Activated CD8-positive, alpha-beta memory T cell treated with anti-CD3 and anti-CD28 coated beads, Interleukin-2, amount 10 ng/mL, durations not matched to agents 7 days and 5 days (primary cell): ENCODE measurements around the gene ATP9A. TPM values are rescaled to one million over a fixed set of nuclear protein-coding genes. Genes with fewer than 3 reads are reported as not detected.
"Not testable (repeated sequence)": the region's sequence is repeated elsewhere in the genome, so short reads cannot be mapped to it uniquely, and the experiment has no call there.

Experiments
- ATAC-seq: fragments of 150-1000 bp; cut with Tn5 transposase; one replicate; pipeline ENCODE4 v1.10.0; 2021; ENCODE audit warnings: moderate library complexity
- CTCF ChIA-PET: fragments of 350-600 bp; sonication (Branson Sonifier 250); formaldehyde crosslinking; loops from one replicate; lab custom pipeline; 2021; ENCODE audit warnings: antibody characterized with exemption; lab: Charles Lee
- DNase-seq: peaks from one replicate; pipeline ENCODE4 v3.0.0-alpha.2; 2020
- H3K27ac Mint-ChIP-seq: one replicate; pipeline ENCODE4 v1.8.0; 2021; ENCODE audit warnings: mild to moderate bottlenecking, mixed read lengths
- H3K27me3 Mint-ChIP-seq: one replicate; pipeline ENCODE4 v1.8.0; 2021; ENCODE audit warnings: mixed read lengths
- H3K36me3 Mint-ChIP-seq: one replicate; pipeline ENCODE4 v1.8.0; 2021; ENCODE audit warnings: mild to moderate bottlenecking, mixed read lengths
- H3K4me1 Mint-ChIP-seq: one replicate; pipeline ENCODE4 v1.8.0; 2021; ENCODE audit warnings: mixed read lengths
- H3K4me3 Mint-ChIP-seq: one replicate; pipeline ENCODE4 v1.8.0; 2021; ENCODE audit warnings: mild to moderate bottlenecking, moderate library complexity, mixed read lengths
- H3K9me3 Mint-ChIP-seq: one replicate; pipeline ENCODE4 v1.8.0; 2022; ENCODE audit warnings: low read depth, mixed read lengths
- total RNA-seq, 2 experiments: library from RNA; stranded (reverse); gene quantifications; one replicate each; pipeline ENCODE4 v1.2.3, GENCODE V29; 2021

The ATP9A gene
- total RNA-seq, 2 experiments from 2014 or later, result 0.38 to 2.4 TPM

DNA sequence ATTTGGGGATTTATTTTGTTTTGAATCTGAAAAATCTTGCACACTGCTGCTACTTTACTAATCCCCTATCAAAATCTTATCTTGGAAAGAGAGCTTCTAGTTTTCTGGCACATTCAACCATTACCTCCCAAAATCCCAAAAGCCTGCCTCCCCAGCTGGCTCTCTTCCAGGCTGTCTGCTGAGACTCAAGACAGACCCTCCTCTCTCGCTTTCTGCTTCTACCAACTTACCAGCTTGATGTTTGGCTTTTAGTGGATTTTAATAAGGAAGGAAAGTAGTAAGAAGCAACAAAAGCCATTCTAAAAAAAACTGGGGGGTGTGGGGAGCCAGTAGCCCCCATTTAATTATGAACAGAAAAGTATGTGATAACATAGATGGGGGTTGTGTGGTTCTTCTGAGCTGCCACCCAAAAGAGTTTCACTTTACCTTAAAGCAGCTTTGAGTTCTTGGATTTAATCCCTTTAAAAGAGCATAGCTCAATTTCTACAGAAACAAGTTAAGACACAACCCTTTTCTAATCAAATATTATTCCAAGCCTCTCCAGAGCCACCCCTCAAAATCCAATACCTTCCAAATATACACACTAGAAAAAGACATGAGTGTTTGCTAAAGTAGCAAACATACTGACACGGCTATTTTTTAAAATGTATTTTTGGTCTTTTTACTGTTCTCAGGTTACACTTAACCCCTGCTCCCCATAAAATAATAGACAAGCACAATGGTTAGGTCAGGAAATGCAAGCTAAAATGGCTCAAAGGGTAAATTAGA, 71.7 kb downstream of the ATP9A start:
- Mint-ChIP-seq H3K9me3 (no peaks in the 10 kb centered on the region), H3K4me3 (no peak overlapping the region), H3K27me3 (peaks cover 36% of the 10 kb centered on the region), H3K4me1 (peaks cover 8% of the 10 kb centered on the region), H3K27ac (no peak overlapping the region), H3K36me3 (no peaks in the 10 kb centered on the region)
- DNase-seq (no peak), ATAC-seq (no peak)
- CTCF ChIA-PET, result no interaction called here

GRCh38 chr20:51695574-51696303, 72.5 kb downstream of the ATP9A start:
- H3K4me3 Mint-ChIP-seq, result no peak overlapping the region
- CTCF ChIA-PET, result no interaction called here
- ATAC-seq (no peak), DNase-seq (no peak)
- H3K4me1 Mint-ChIP-seq, result peaks cover 8% of the 10 kb centered on the region
- no peaks in the 10 kb centered on the region for H3K9me3 Mint-ChIP-seq
- no peaks in the 10 kb centered on the region for H3K36me3 Mint-ChIP-seq
- H3K27me3 Mint-ChIP-seq, result peaks cover 38% of the 10 kb centered on the region
- H3K27ac Mint-ChIP-seq, result no peak overlapping the region

GRCh38 chr20:51692806-51693400, 75.3 kb downstream of the ATP9A start:
- Mint-ChIP-seq H3K4me1 (peaks cover 8% of the 10 kb centered on the region), H3K36me3 (no peaks in the 10 kb centered on the region), H3K9me3 (no peaks in the 10 kb centered on the region), H3K27me3 (peaks cover 37% of the 10 kb centered on the region), H3K27ac (no peak overlapping the region), H3K4me3 (no peak overlapping the region)
- ATAC-seq (no peak), DNase-seq (no peak)
- CTCF ChIA-PET, result no interaction called here

DNA sequence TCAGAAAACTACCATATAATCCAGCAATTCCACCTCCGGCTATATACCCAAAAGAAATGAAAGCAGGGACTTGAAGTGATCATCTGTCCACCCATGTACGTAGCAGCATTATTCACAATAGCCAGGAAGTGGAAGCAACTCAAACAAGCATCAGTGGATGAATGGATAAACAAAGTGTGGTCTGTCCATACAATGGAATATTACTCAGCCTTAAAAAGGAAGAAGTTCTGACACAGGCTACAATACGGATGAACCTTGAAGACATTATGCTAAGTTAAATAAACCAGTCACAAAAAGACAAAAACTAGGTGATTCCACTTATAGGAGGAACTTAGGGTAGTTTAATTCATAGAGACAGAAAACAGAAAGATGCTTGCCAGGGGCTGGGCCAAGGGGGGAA, 76.5 kb downstream of the ATP9A start:
- H3K4me3 Mint-ChIP-seq, result no peak overlapping the region
- CTCF ChIA-PET, result no interaction called here
- ATAC-seq, result no peak
- peaks cover 30% of the 10 kb centered on the region for H3K27me3 Mint-ChIP-seq
- H3K4me1 Mint-ChIP-seq, result peaks cover 8% of the 10 kb centered on the region
- no peak for DNase-seq
- H3K36me3 Mint-ChIP-seq, result no peaks in the 10 kb centered on the region
- no peaks in the 10 kb centered on the region for H3K9me3 Mint-ChIP-seq
- H3K27ac Mint-ChIP-seq, result no peak overlapping the region

GRCh38 chr20:51688600-51689244, 79.5 kb downstream of the ATP9A start:
- Mint-ChIP-seq H3K9me3 (no peaks in the 10 kb centered on the region), H3K27me3 (peaks cover 10% of the 10 kb centered on the region), H3K4me3 (no peak overlapping the region), H3K27ac (no peak overlapping the region), H3K4me1 (no peaks in the 10 kb centered on the region), H3K36me3 (no peaks in the 10 kb centered on the region)
- CTCF ChIA-PET, result no interaction called here
- ATAC-seq (no peak), DNase-seq (no peak)

DNA sequence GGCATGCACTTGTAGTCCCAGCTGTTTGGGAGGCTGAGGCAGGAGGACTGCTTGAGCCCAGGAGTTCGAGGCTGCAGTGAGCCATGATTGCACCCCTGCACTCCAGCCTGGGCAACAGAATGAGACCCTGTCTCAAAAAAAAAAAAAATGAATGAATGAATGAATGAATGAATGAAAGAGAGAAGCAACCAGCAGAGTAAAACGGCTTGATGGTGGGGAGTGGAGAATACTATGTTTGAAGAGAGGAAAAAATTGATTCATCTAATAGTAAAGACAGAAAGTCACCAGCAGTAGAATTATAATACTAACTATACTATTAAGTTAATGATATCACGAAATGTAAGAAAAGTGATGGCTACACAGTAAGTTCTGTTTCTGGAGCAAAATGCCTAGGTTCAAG, 80.6 kb downstream of the ATP9A start:
- CTCF ChIA-PET, result no interaction called here
- Mint-ChIP-seq H3K4me3 (no peak overlapping the region), H3K4me1 (no peaks in the 10 kb centered on the region), H3K27me3 (peaks cover 8% of the 10 kb centered on the region), H3K36me3 (no peaks in the 10 kb centered on the region), H3K27ac (no peak overlapping the region), H3K9me3 (no peaks in the 10 kb centered on the region)
- ATAC-seq, result no peak
- DNase-seq, result no peak

- Mint-ChIP-seq H3K27ac (no peak overlapping the region), H3K4me3 (no peak overlapping the region), H3K4me1 (no peaks in the 10 kb centered on the region), H3K36me3 (no peaks in the 10 kb centered on the region), H3K9me3 (no peaks in the 10 kb centered on the region), H3K27me3 (peaks cover 8% of the 10 kb centered on the region)
- CTCF ChIA-PET, result no interaction called here
- DNase-seq (no peak), ATAC-seq (no peak)
Measured at GRCh38 chr20:51687108-51687507, 81.1 kb downstream of the ATP9A start.

DNA sequence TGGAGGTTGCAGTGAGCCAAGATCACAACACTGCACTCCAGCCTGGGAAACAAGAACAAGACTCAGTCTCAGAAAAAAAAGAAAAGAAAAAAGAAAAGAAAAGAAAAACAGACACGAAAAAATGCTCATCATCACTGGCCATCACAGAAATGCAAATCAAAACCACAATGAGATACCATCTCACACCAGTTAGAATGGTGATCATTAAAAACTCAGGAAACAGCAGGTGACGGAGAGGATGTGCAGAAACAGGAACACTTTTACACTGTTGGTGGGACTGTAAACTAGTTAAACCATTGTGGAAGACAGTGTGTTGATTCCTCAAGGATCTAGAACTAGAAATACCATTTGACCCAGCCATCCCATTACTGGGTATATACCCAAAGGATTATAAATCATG, 82.7 kb downstream of the ATP9A start:
- H3K4me3 Mint-ChIP-seq, H3K27me3 Mint-ChIP-seq, CTCF ChIA-PET, H3K9me3 Mint-ChIP-seq, H3K4me1 Mint-ChIP-seq, H3K36me3 Mint-ChIP-seq, H3K27ac Mint-ChIP-seq, ATAC-seq, DNase-seq: not testable (repeated sequence)

GRCh38 chr20:51680067-51680749, 88.0 kb downstream of the ATP9A start:
- Mint-ChIP-seq H3K36me3 (no peaks in the 10 kb centered on the region), H3K9me3 (no peaks in the 10 kb centered on the region), H3K4me3 (no peak overlapping the region), H3K4me1 (no peaks in the 10 kb centered on the region), H3K27me3 (peaks cover 3% of the 10 kb centered on the region), H3K27ac (no peak overlapping the region)
- DNase-seq (no peak), ATAC-seq (no peak)
- CTCF ChIA-PET, result interaction anchor here (0.7 kb wide), 1 partner anchor 317 kb away, joined by 3 read pairs; no protein-coding TSS in a partner anchor

GRCh38 chr20:51679254-51679921, 88.8 kb downstream of the ATP9A start:
- CTCF ChIA-PET, result no interaction called here
- peaks cover 3% of the 10 kb centered on the region for H3K27me3 Mint-ChIP-seq
- DNase-seq (no peak), ATAC-seq (no peak)
- no peaks in the 10 kb centered on the region for H3K9me3 Mint-ChIP-seq
- H3K36me3 Mint-ChIP-seq, result no peaks in the 10 kb centered on the region
- H3K4me3 Mint-ChIP-seq, result no peak overlapping the region
- H3K27ac Mint-ChIP-seq, result no peak overlapping the region
- H3K4me1 Mint-ChIP-seq, result no peaks in the 10 kb centered on the region

DNA sequence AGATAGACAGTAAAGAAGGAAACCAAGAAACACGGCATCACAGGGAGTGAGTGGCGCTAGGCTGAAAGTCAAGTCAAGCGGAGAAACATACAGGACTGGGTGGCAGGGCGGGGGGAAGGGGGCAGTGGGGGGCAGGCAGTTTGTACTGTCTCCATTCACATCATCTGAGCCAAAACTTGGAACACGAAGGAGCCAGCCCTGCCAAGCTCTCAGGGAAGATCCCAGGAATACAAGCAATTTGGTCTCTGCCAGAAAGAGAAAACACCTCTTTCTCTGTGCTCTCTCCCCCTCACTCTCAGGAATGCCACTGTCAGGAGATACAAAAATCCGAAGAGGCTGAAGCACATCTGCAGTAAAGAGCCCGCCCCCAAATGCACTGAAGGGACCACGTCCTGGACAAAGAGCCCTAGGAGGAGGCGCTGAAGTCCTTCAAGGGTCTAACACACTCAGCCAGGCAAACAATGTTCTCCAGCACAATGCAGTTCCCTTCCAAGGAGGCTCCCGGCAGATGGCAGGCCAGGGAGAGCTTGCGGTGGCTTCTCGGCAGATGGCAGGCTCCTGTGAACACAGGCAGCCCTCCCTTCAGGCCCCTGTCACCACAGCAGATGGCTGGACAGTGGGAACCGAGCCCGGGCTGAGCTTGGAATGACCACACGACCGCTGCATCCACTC, 90.0 kb downstream of the ATP9A start:
- H3K36me3 Mint-ChIP-seq, result no peaks in the 10 kb centered on the region
- no peak for DNase-seq
- no peak overlapping the region for H3K4me3 Mint-ChIP-seq
- CTCF ChIA-PET, result no interaction called here
- no peak for ATAC-seq
- peaks cover 3% of the 10 kb centered on the region for H3K27me3 Mint-ChIP-seq
- no peak overlapping the region for H3K27ac Mint-ChIP-seq
- H3K9me3 Mint-ChIP-seq, result no peaks in the 10 kb centered on the region
- H3K4me1 Mint-ChIP-seq, result no peaks in the 10 kb centered on the region

GRCh38 chr20:51668947-51669346, 99.2 kb downstream of the ATP9A start:
- H3K4me3 Mint-ChIP-seq, result no peak overlapping the region
- ATAC-seq, result no peak
- CTCF ChIA-PET, result no interaction called here
- no peak overlapping the region for H3K27ac Mint-ChIP-seq
- H3K4me1 Mint-ChIP-seq, result peaks cover 6% of the 10 kb centered on the region
- H3K9me3 Mint-ChIP-seq, result no peaks in the 10 kb centered on the region
- peaks cover 23% of the 10 kb centered on the region for H3K27me3 Mint-ChIP-seq
- DNase-seq, result no peak
- H3K36me3 Mint-ChIP-seq, result no peaks in the 10 kb centered on the region
